ENCODE data around the gene ERF. TPM values are rescaled to one million over a fixed set of nuclear protein-coding genes. Genes with fewer than 3 reads are reported as not detected.
A peak's percentile ranks its signal among the peaks of the same experiment; 100 is the strongest.

The ERF gene
- total and polyA plus RNA-seq, 10 of the 15 experiments (the other 5 are each of a cell fraction or from before 2014, with no cell fraction given): 0.02 to 51.8 (median 14.4) TPM

DNA sequence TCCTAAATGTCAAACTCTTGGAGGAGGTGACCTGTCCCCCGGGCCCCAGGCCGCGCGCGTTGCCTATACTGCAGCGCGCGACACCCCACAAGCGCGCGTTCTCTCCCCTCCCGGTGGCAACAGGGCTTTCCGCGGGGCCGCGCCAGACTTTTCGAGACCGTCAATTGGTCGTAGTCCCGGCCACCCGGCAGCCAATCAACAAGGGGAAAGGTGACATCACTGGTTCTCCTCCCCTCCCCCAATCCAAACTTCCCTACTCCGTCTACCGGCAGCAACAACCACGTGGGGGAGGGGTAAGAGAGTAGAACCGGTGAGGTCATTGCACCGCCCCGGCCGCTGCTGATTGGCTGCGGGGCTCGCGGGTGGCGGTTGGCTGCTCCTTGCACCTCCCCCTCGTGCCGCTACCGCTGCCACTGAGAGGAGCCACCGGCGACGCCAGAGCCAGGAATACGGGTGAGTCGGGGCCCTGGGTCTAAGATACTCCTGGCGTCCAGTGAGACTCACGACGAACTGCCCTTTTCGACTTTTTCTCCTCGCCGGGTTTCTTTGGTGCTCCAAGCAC, 13.3 kb upstream of the ERF start (continued):
- TF ChIP-seq CBX3 (IDR thresholded peaks at IDR 0.05; ENCODE audit: borderline replicate concordance, low read depth) (no peak), MYB (IDR thresholded peaks at IDR 0.05; ENCODE audit: borderline replicate concordance, low read depth, low read length) (peak; percentile 45; the same call in 1 of the 2 replicates), SP1 (IDR thresholded peaks at IDR 0.05; ENCODE audit: low read depth, low read length) (peak; percentile 59), MXI1 (IDR thresholded peaks at IDR 0.05; ENCODE audit: low read depth, low read length) (peak; percentile 79), RCOR1 (conservative IDR thresholded peaks at IDR 0.05; ENCODE audit: low read depth, low read length) (no peak), EGR1 (IDR thresholded peaks at IDR 0.05; ENCODE audit: borderline replicate concordance in 1 of 2, low read depth in 2 of 2, low read length in 2 of 2) (no peak), PML (IDR thresholded peaks at IDR 0.05; ENCODE audit: low read length) (no peak), NFYA (IDR thresholded peaks at IDR 0.05; ENCODE audit: borderline replicate concordance, low read depth, low read length) (no peak), SUPT20H (IDR thresholded peaks at IDR 0.05; ENCODE audit: borderline replicate concordance, control insufficient read depth, low read depth, low read length) (no peak), MTA2 (IDR thresholded peaks at IDR 0.05; ENCODE audit: low read depth) (no peak), YY1 (IDR thresholded peaks at IDR 0.05; ENCODE audit: low read depth, low read length) (no peak; the same call in 1 of the 2 replicates), NFYB (IDR thresholded peaks at IDR 0.05; ENCODE audit: insufficient read depth, low read depth, low read length) (peak; percentile 72), STAT1 (conservative IDR thresholded peaks at IDR 0.05) (peak; percentile 85; the same call in 1 of the 2 replicates), BRCA1 (IDR thresholded peaks at IDR 0.05; ENCODE audit: low read depth, low read length) (no peak), TBL1XR1 (IDR thresholded peaks at IDR 0.05; ENCODE audit: low read depth, low read length) (peak; percentile 72; the same call in 1 of the 2 replicates), FOXM1 (IDR thresholded peaks at IDR 0.05; ENCODE audit: low read depth, low read length) (peak; percentile 33; the same call in 1 of the 2 replicates), ETV6 (conservative IDR thresholded peaks at IDR 0.05 in 1 of 2, IDR thresholded peaks at IDR 0.05 in 1 of 2; ENCODE audit: borderline replicate concordance in 1 of 2, low read depth in 1 of 2) (no peak), SRF (IDR thresholded peaks at IDR 0.05; ENCODE audit: low read depth in 2 of 2, low read length in 2 of 2) (no peak), NFIC (IDR thresholded peaks at IDR 0.05; ENCODE audit: low read depth, low read length) (no peak; the same call in 1 of the 2 replicates)
- TF ChIP-seq, protein P1, sequence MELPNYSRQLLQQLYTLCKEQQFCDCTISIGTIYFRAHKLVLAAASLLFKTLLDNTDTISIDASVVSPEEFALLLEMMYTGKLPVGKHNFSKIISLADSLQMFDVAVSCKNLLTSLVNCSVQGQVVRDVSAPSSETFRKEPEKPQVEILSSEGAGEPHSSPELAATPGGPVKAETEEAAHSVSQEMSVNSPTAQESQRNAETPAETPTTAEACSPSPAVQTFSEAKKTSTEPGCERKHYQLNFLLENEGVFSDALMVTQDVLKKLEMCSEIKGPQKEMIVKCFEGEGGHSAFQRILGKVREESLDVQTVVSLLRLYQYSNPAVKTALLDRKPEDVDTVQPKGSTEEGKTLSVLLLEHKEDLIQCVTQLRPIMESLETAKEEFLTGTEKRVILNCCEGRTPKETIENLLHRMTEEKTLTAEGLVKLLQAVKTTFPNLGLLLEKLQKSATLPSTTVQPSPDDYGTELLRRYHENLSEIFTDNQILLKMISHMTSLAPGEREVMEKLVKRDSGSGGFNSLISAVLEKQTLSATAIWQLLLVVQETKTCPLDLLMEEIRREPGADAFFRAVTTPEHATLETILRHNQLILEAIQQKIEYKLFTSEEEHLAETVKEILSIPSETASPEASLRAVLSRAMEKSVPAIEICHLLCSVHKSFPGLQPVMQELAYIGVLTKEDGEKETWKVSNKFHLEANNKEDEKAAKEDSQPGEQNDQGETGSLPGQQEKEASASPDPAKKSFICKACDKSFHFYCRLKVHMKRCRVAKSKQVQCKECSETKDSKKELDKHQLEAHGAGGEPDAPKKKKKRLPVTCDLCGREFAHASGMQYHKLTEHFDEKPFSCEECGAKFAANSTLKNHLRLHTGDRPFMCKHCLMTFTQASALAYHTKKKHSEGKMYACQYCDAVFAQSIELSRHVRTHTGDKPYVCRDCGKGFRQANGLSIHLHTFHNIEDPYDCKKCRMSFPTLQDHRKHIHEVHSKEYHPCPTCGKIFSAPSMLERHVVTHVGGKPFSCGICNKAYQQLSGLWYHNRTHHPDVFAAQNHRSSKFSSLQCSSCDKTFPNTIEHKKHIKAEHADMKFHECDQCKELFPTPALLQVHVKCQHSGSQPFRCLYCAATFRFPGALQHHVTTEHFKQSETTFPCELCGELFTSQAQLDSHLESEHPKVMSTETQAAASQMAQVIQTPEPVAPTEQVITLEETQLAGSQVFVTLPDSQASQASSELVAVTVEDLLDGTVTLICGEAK (IDR thresholded peaks at IDR 0.05; ENCODE audit: borderline replicate concordance): no peak
- TF ChIP-seq, protein P2, sequence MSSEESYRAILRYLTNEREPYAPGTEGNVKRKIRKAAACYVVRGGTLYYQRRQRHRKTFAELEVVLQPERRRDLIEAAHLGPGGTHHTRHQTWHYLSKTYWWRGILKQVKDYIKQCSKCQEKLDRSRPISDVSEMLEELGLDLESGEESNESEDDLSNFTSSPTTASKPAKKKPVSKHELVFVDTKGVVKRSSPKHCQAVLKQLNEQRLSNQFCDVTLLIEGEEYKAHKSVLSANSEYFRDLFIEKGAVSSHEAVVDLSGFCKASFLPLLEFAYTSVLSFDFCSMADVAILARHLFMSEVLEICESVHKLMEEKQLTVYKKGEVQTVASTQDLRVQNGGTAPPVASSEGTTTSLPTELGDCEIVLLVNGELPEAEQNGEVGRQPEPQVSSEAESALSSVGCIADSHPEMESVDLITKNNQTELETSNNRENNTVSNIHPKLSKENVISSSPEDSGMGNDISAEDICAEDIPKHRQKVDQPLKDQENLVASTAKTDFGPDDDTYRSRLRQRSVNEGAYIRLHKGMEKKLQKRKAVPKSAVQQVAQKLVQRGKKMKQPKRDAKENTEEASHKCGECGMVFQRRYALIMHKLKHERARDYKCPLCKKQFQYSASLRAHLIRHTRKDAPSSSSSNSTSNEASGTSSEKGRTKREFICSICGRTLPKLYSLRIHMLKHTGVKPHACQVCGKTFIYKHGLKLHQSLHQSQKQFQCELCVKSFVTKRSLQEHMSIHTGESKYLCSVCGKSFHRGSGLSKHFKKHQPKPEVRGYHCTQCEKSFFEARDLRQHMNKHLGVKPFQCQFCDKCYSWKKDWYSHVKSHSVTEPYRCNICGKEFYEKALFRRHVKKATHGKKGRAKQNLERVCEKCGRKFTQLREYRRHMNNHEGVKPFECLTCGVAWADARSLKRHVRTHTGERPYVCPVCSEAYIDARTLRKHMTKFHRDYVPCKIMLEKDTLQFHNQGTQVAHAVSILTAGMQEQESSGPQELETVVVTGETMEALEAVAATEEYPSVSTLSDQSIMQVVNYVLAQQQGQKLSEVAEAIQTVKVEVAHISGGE (CRISPR knock-in tag; IDR thresholded peaks at IDR 0.05): no peak
